Retinal pigment epithelial cell (primary cell): ENCODE data around the gene ZNF343.

Source experiments
- DNase-seq: peaks from one replicate; pipeline ENCODE4 v3.0.0-alpha.2; 2010; ENCODE audit warnings: low read depth
- H3K4me3 ChIP-seq: 2 replicates; pipeline ENCODE4 v1.5.1; 2011; ENCODE audit warnings: mild to moderate bottlenecking, low read length, control low read depth, moderate library complexity
- CTCF ChIP-seq: conservative IDR thresholded peaks from 2 replicates; pipeline ENCODE4 v1.5.1; 2011; ENCODE audit warnings: low read depth, low read length, control low read depth, inconsistent platforms

Gene ZNF343

GRCh38 chr20:2449386-2449785 lies 59.3 kb downstream of the ZNF343 start:
- TF ChIP-seq CTCF, result no peak
- no peak for DNase-seq
- no peak overlapping the region for H3K4me3 ChIP-seq

- no peak overlapping the region for H3K4me3 ChIP-seq
- no peak for DNase-seq
- TF ChIP-seq CTCF, result no peak
Measured at GRCh38 chr20:2446845-2447244, 61.9 kb downstream of the ZNF343 start.
